Activated naive CD8-positive, alpha-beta T cell treated with anti-CD3 and anti-CD28 coated beads, Interleukin-2, amount 10 ng/mL, durations not matched to agents 7 days and 5 days (primary cell): ENCODE results near the gene SATB1. TPM values are rescaled to one million over a fixed set of nuclear protein-coding genes. Genes with fewer than 3 reads are reported as not detected.

Experiments
- ATAC-seq: fragments of 150-1000 bp; cut with Tn5 transposase; one replicate; pipeline ENCODE4 v1.10.0; 2021; ENCODE audit warnings: low read depth, moderate library complexity
- POLR2A ChIA-PET: fragments of 350-600 bp; sonication (Branson Sonifier 250); formaldehyde crosslinking; loops from one replicate; lab custom pipeline; 2021; ENCODE audit warnings: antibody characterized with exemption; lab: Charles Lee
- DNase-seq: peaks from one replicate; pipeline ENCODE4 v3.0.0; 2021
- H3K27ac Mint-ChIP-seq: one replicate; pipeline ENCODE4 v1.8.0; 2022; ENCODE audit warnings: mild to moderate bottlenecking, mixed read lengths
- H3K27me3 Mint-ChIP-seq: one replicate; pipeline ENCODE4 v1.8.0; 2022; ENCODE audit warnings: mild to moderate bottlenecking, moderate library complexity, mixed read lengths
- H3K36me3 Mint-ChIP-seq: one replicate; pipeline ENCODE4 v1.8.0; 2021; ENCODE audit warnings: mild to moderate bottlenecking, mixed read lengths
- H3K4me1 Mint-ChIP-seq: one replicate; pipeline ENCODE4 v1.8.0; 2021; ENCODE audit warnings: mixed read lengths
- H3K4me3 Mint-ChIP-seq: one replicate; pipeline ENCODE4 v1.8.0; 2022; ENCODE audit warnings: mild to moderate bottlenecking, moderate library complexity, mixed read lengths
- H3K9me3 Mint-ChIP-seq: one replicate; pipeline ENCODE4 v1.8.0; 2021; ENCODE audit warnings: mixed read lengths
- total RNA-seq, 2 experiments: library from RNA; stranded (reverse); gene quantifications; one replicate each; pipeline ENCODE4 v1.2.3, GENCODE V29; 2021

SATB1 gene
- total RNA-seq, 2 experiments from 2014 or later = 281 to 288 TPM

- no peaks in the 10 kb centered on the region for H3K4me1 Mint-ChIP-seq
- H3K27ac Mint-ChIP-seq = no peak overlapping the region
- H3K27me3 Mint-ChIP-seq = no peaks in the 10 kb centered on the region
- POLR2A ChIA-PET = no interaction called here
- H3K9me3 Mint-ChIP-seq = no peaks in the 10 kb centered on the region
- ATAC-seq (no peak), DNase-seq (no peak)
- no peak overlapping the region for H3K4me3 Mint-ChIP-seq
- no peaks in the 10 kb centered on the region for H3K36me3 Mint-ChIP-seq
Measured at GRCh38 chr3:18308096-18308650, 117.0 kb downstream of the SATB1 start.

DNA sequence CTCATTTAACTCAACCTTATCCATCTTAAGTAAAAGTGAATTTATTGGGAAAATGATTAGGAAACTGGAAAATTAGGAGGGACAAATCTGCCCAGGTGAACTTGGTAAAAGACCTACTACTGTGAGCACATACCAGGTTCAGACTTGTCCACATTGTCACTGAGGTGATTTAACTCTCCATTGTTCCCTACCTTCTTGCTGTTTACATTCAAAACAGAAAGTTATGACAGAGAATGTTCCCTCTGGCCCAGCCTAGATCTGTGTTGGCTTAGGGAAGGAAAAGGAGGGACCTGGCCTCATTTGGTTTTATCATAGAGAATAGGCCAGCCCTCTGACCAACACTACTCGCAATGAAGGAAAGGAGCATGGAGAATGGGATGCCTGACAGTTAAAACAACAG lies 117.6 kb downstream of the SATB1 start:
- no peaks in the 10 kb centered on the region for H3K27me3 Mint-ChIP-seq
- no peak overlapping the region for H3K27ac Mint-ChIP-seq
- H3K36me3 Mint-ChIP-seq = no peaks in the 10 kb centered on the region
- DNase-seq (no peak), ATAC-seq (no peak)
- H3K9me3 Mint-ChIP-seq = no peaks in the 10 kb centered on the region
- H3K4me3 Mint-ChIP-seq = no peak overlapping the region
- POLR2A ChIA-PET = no interaction called here
- H3K4me1 Mint-ChIP-seq = no peaks in the 10 kb centered on the region

GRCh38 chr3:18302517-18302916 lies 122.6 kb downstream of the SATB1 start:
- Mint-ChIP-seq H3K4me3 (no peak overlapping the region), H3K27ac (no peak overlapping the region), H3K36me3 (peaks cover 2% of the 10 kb centered on the region), H3K27me3 (no peaks in the 10 kb centered on the region), H3K9me3 (peaks cover 2% of the 10 kb centered on the region), H3K4me1 (no peaks in the 10 kb centered on the region)
- POLR2A ChIA-PET = no interaction called here
- no peak for DNase-seq
- ATAC-seq = no peak

DNA sequence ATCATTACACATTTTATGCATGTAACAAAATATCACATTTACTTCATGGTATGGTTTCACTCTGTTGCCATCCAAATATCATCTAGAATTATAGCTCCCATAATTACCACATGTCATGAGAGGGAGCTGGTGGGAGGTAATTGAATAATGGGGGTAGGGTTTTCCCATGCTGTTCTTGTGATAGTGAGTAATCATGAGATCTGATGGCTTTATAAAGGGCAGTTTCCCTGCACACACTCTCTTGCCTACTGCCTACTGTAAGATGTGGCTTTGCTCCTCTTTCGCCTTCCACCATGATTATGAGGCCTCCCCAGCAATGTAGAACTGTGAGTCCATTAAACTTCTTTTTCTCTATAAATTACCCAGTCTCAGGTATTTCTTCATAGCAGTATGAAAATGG lies 123.4 kb downstream of the SATB1 start:
- H3K4me3 Mint-ChIP-seq = no peak overlapping the region
- no peaks in the 10 kb centered on the region for H3K27me3 Mint-ChIP-seq
- no peak for DNase-seq
- H3K4me1 Mint-ChIP-seq = no peaks in the 10 kb centered on the region
- H3K9me3 Mint-ChIP-seq = peaks cover 7% of the 10 kb centered on the region
- no peak for ATAC-seq
- no peak overlapping the region for H3K27ac Mint-ChIP-seq
- POLR2A ChIA-PET = no interaction called here
- H3K36me3 Mint-ChIP-seq = peaks cover 4% of the 10 kb centered on the region

GRCh38 chr3:18300916-18301315 lies 124.2 kb downstream of the SATB1 start:
- Mint-ChIP-seq H3K4me3 (no peak overlapping the region), H3K4me1 (no peaks in the 10 kb centered on the region), H3K27ac (no peak overlapping the region), H3K27me3 (no peaks in the 10 kb centered on the region), H3K9me3 (peaks cover 8% of the 10 kb centered on the region), H3K36me3 (peaks cover 6% of the 10 kb centered on the region)
- DNase-seq (no peak), ATAC-seq (no peak)
- POLR2A ChIA-PET = no interaction called here

GRCh38 chr3:18297126-18297525 lies 128.0 kb downstream of the SATB1 start:
- POLR2A ChIA-PET = no interaction called here
- ATAC-seq = no peak
- H3K9me3 Mint-ChIP-seq = peaks cover 10% of the 10 kb centered on the region
- no peaks in the 10 kb centered on the region for H3K27me3 Mint-ChIP-seq
- H3K36me3 Mint-ChIP-seq = peaks cover 8% of the 10 kb centered on the region
- no peak overlapping the region for H3K4me3 Mint-ChIP-seq
- no peak for DNase-seq
- no peak overlapping the region for H3K27ac Mint-ChIP-seq
- H3K4me1 Mint-ChIP-seq = no peaks in the 10 kb centered on the region
